Ovary (tissue), 9 donors: ENCODE data around the gene LMAN2L. TPM values are rescaled to one million over a fixed set of nuclear protein-coding genes. Genes with fewer than 3 reads are reported as not detected.
A peak's percentile ranks its signal among the peaks of the same experiment; 100 is the strongest.

Experiments used
- DNase-seq, 5 donors: peaks; one replicate each; pipeline ENCODE4 v3.0.0-alpha.2; 2019 to 2020
- H3K27ac ChIP-seq, 2 donors: fragments of 200-600 bp; one replicate each; pipeline versions ENCODE4 v1.5.1 to v1.8.0; 2019 to 2022
- H3K27me3 ChIP-seq: fragments of 200-600 bp; one replicate; pipeline ENCODE4 v1.8.0; 2022
- H3K36me3 ChIP-seq: fragments of 200-600 bp; sonication (generic); one replicate; pipeline ENCODE4 v1.5.1; 2019
- H3K4me1 ChIP-seq: one replicate; pipeline ENCODE4 v1.8.1; 2013; ENCODE audit warnings: mild to moderate bottlenecking, moderate library complexity; ENCODE audit not compliant: insufficient read depth
- H3K4me3 ChIP-seq: fragments of 200-600 bp; sonication (generic); one replicate; pipeline ENCODE4 v1.5.1; 2017
- H3K9me3 ChIP-seq, 2 donors: fragments of 200-600 bp in 1 of 2; sonication (generic) in 1 of 2; one replicate each; pipeline versions ENCODE4 v1.5.1 to v1.8.1; 2013 to 2019; ENCODE audit warnings: mild to moderate bottlenecking in 1 of 2, moderate library complexity in 1 of 2
- EP300 ChIP-seq: sonication (generic); formaldehyde crosslinking; IDR thresholded peaks from one replicate; pipeline ENCODE4 v1.6.1; 2017; ENCODE audit warnings: antibody characterized with exemption
- POLR2A ChIP-seq: fragments of 450-650 bp; IDR thresholded peaks from one replicate; pipeline ENCODE4 v1.6.1; 2017; ENCODE audit warnings: antibody characterized with exemption, mild to moderate bottlenecking, moderate library complexity
- WGBS, 3 donors: extraction: QIAGEN DNeasy Blood & Tissue Kit in 1 of 3; methylation state at CpG; one replicate each; pipeline versions ENCODE4 v1.1.5 to v1.1.7; 2013 to 2017; 5-methylcytosine and 5-hydroxymethylcytosine counted together
- intact Hi-C, 4 donors: fragments of 100-400 bp; cut with DNase I; formaldehyde crosslinking; loops; one replicate each; pipeline versions ENCODE4 v1.11.0 to v1.15.1; 2022 to 2023
- polyA plus RNA-seq, 2 donors: library from polyadenylated mRNA; stranded (reverse); fragments of 200-250 nt in 1 of 2; fragments of 350-450 nt in 1 of 2; fragmentation: Illumina TruSeq in 1 of 2; extraction: RNeasy Lipid Tissue Mini Kit (QIAGEN cat#74804) in 1 of 2; gene quantifications; one replicate each; pipeline ENCODE4 v1.2.3, GENCODE V29; 2013 to 2014
- total RNA-seq, 7 donors: library from RNA; depleted of rRNA in 2 of 7; stranded (reverse); fragments of >200 nt in 2 of 7; fragmentation: NEBNext Ultra II Directional in 3 of 7; extraction: Animal tissue kit (Norgen Biotek cat#: 25700) in 3 of 7; gene quantifications; one replicate each; pipeline versions ENCODE4 v1.1.0 to v1.2.4, GENCODE V29; 2016 to 2023
- TF ChIP-seq, protein P1 (sequence below), 3 donors: fragments of 450-650 bp in 2 of 3; fragments of 200-600 bp in 1 of 3; IDR thresholded peaks; one replicate each; pipeline versions ENCODE4 v1.5.1 to v1.8.0; 2016 to 2022; ENCODE audit warnings: antibody characterized with exemption in 3 of 3, mild to moderate bottlenecking in 1 of 3
- donor health status: DM: no; HTN: no; CAD: no; lungs with moderate emphysema.
- donor health status: DM: no; HTN: no; CAD: no.
- donor health status: Bipolar disorder and iron deficiency.
- donor health status: DM: yes; HTN: yes; CAD: no.
- donor health status: DM: no; HTN: no; CAD: no.
- donor health status: DM: yes; HTN: yes; CAD: no.

Gene LMAN2L
- total and polyA plus RNA-seq, 9 donors, result 14.8 to 41.6 (median 23.1) TPM

DNA sequence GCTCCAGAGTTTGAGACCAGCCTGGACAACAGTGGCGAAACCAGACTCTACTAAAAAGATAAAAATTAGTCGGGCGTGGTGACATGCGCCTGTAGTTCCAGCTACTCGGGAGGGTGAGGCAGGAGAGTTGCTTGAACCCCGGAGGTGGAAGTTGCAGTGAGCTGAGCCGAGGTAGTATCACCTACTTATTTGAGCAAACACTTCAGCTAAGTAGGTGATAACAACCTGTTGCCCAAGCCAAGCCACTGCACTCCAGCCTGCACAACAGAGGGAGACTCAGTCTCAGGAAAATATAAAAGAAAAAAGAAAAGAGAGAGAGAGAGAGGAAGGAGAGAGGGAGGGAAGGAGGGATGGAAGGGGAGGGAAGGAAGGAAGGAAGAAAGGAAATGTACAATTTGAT, 76.0 kb downstream of the LMAN2L start:
- 85 to 91% (median 90%) methylated on average over 7 of the region's 7 CpGs for WGBS, 3 donors
- Histone ChIP-seq H3K9me3 (no peaks in the 10 kb centered on the region), H3K27ac (no peak overlapping the region), H3K4me3 (no peak overlapping the region), H3K27me3 (no peaks in the 10 kb centered on the region), H3K36me3 (no peaks in the 10 kb centered on the region), H3K4me1 (no peaks in the 10 kb centered on the region)
- TF ChIP-seq POLR2A (no peak), EP300 (no peak)
- TF ChIP-seq, protein P1, sequence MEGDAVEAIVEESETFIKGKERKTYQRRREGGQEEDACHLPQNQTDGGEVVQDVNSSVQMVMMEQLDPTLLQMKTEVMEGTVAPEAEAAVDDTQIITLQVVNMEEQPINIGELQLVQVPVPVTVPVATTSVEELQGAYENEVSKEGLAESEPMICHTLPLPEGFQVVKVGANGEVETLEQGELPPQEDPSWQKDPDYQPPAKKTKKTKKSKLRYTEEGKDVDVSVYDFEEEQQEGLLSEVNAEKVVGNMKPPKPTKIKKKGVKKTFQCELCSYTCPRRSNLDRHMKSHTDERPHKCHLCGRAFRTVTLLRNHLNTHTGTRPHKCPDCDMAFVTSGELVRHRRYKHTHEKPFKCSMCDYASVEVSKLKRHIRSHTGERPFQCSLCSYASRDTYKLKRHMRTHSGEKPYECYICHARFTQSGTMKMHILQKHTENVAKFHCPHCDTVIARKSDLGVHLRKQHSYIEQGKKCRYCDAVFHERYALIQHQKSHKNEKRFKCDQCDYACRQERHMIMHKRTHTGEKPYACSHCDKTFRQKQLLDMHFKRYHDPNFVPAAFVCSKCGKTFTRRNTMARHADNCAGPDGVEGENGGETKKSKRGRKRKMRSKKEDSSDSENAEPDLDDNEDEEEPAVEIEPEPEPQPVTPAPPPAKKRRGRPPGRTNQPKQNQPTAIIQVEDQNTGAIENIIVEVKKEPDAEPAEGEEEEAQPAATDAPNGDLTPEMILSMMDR (IDR thresholded peaks at IDR 0.05), result no peak
- intact Hi-C loops, result no loop called here
- peak in 1 of 5 donors; percentile 9 for DNase-seq

DNA sequence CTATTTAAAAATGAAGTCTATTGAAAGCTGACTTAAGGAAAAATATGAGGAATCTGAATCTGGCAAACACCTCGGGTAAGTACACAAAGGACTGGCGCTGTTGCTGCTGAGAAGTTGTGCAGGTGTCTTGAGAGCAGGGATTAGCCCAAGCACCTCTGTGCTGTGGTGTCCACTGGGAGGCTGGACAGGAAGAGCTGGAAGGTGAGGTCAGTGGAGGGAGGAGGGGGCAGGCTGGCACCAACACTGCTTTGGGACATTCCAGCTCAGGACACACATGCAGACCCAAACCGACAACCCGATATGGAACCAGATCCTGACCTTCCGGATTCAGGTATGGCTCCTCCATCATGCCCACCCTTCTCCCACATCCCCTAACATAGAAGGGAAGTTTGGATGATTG, 76.7 kb downstream of the LMAN2L start:
- H3K9me3 ChIP-seq, result no peaks in the 10 kb centered on the region
- intact Hi-C loops, result no loop called here
- peak in 1 of 5 donors; percentile 4 for DNase-seq
- no peaks in the 10 kb centered on the region for H3K36me3 ChIP-seq
- H3K4me3 ChIP-seq, result no peak overlapping the region
- H3K4me1 ChIP-seq, result no peaks in the 10 kb centered on the region
- TF ChIP-seq EP300 (no peak), POLR2A (no peak)
- TF ChIP-seq, protein P1 (IDR thresholded peaks at IDR 0.05), result no peak
- no peak overlapping the region for H3K27ac ChIP-seq
- no peaks in the 10 kb centered on the region for H3K27me3 ChIP-seq
- WGBS, 3 donors, result 80 to 87% (median 86%) methylated on average over 5 of the region's 5 CpGs

- Histone ChIP-seq H3K9me3 (no peaks in the 10 kb centered on the region), H3K36me3 (no peaks in the 10 kb centered on the region), H3K27ac (no peak overlapping the region), H3K4me1 (no peaks in the 10 kb centered on the region), H3K4me3 (no peak overlapping the region), H3K27me3 (no peaks in the 10 kb centered on the region)
- DNase-seq, result no peak
- intact Hi-C loops, result no loop called here
- no peak for TF ChIP-seq EP300
- TF ChIP-seq POLR2A, result no peak
- WGBS, 3 donors, result 86 to 91% (median 89%) methylated on average over 9 of the region's 9 CpGs
These were observed 77.5 kb downstream of the LMAN2L start for GRCh38 chr2:96662360-96662759.

DNA sequence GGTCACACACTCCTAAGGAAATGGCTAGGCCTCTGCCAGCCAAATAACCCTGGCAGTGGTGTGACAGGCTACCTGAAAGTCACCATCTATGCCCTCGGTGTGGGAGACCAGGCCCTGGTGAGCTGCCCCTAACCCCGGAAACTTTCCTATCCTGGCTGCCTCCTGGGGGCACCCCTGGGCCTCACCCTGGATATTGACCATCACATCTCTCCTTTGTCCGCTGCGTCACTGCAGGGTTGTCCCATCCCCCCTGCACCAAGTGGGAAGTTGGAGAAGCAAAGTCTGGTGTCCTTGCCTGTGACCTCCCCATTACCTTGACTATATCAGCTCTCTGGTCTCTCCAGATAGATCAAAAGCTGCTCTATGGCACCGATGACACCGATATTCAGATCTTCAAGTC, 78.5 kb downstream of the LMAN2L start:
- Histone ChIP-seq H3K4me3 (no peak overlapping the region), H3K27ac (no peak overlapping the region), H3K4me1 (no peaks in the 10 kb centered on the region), H3K9me3 (no peaks in the 10 kb centered on the region), H3K36me3 (no peaks in the 10 kb centered on the region), H3K27me3 (no peaks in the 10 kb centered on the region)
- DNase-seq, result peak in 1 of 5 donors; percentile 15
- intact Hi-C loops, result no loop called here
- WGBS, 3 donors, result 88 to 96% (median 94%) methylated on average over 6 of the region's 6 CpGs
- TF ChIP-seq, protein P1 (IDR thresholded peaks at IDR 0.05), result no peak
- no peak for TF ChIP-seq POLR2A
- no peak for TF ChIP-seq EP300

- intact Hi-C loops, result no loop called here
- H3K4me3 ChIP-seq, result no peak overlapping the region
- no peaks in the 10 kb centered on the region for H3K4me1 ChIP-seq
- H3K36me3 ChIP-seq, result no peaks in the 10 kb centered on the region
- no peaks in the 10 kb centered on the region for H3K9me3 ChIP-seq
- no peak overlapping the region for H3K27ac ChIP-seq
- DNase-seq, result no peak
- H3K27me3 ChIP-seq, result no peaks in the 10 kb centered on the region
- TF ChIP-seq, protein P1 (IDR thresholded peaks at IDR 0.05), result no peak
- no peak for TF ChIP-seq EP300
- TF ChIP-seq POLR2A, result no peak
These were observed 83.3 kb downstream of the LMAN2L start for GRCh38 chr2:96656540-96656939.

Other genes with a start within 250 kb of the LMAN2L start
- not detected for gene NEURL3, start 234.7 kb downstream of the LMAN2L start, total RNA-seq
- under 1 TPM in 1 of 2 donors, not detected in 1; 0.06 TPM for gene NEURL3, start 234.7 kb downstream of the LMAN2L start, polyA plus RNA-seq
- 10 to 100 TPM; 11.7 to 46.1 (median 17.1) TPM for gene ARID5A, start 203.3 kb downstream of the LMAN2L start, total RNA-seq
- gene ARID5A, start 203.3 kb downstream of the LMAN2L start, polyA plus RNA-seq, result 10 to 100 TPM in 1 of 2 donors, 1 to 10 TPM in 1; 1.5 to 24.4 TPM
- 10 to 100 TPM; 34.5 to 55.7 (median 48.4) TPM for gene KANSL3, start 101.8 kb downstream of the LMAN2L start, total RNA-seq
- gene KANSL3, start 101.8 kb downstream of the LMAN2L start, polyA plus RNA-seq, result 10 to 100 TPM; 28.0 to 39.5 TPM
- under 1 TPM; 0.12 to 0.80 (median 0.34) TPM for gene FER1L5, start 97.3 kb downstream of the LMAN2L start, total RNA-seq
- under 1 TPM; 0.08 to 0.23 TPM for gene FER1L5, start 97.3 kb downstream of the LMAN2L start, polyA plus RNA-seq
- gene CNNM4, start 20.8 kb upstream of the LMAN2L start, total RNA-seq, result 1 to 10 TPM; 3.9 to 8.3 (median 7.0) TPM
- gene CNNM4, start 20.8 kb upstream of the LMAN2L start, polyA plus RNA-seq, result 1 to 10 TPM; 2.7 to 7.1 TPM
- 10 to 100 TPM; 13.0 to 23.1 (median 18.6) TPM for gene CNNM3, start 76.2 kb upstream of the LMAN2L start, total RNA-seq
- gene CNNM3, start 76.2 kb upstream of the LMAN2L start, polyA plus RNA-seq, result 10 to 100 TPM; 13.1 to 14.0 TPM
- 10 to 100 TPM in 4 of 7 donors, 1 to 10 TPM in 3; 5.3 to 14.1 (median 11.5) TPM for gene ANKRD23, start 104.0 kb upstream of the LMAN2L start, total RNA-seq
- gene ANKRD23, start 104.0 kb upstream of the LMAN2L start, polyA plus RNA-seq, result 1 to 10 TPM; 1.4 to 6.4 TPM
- 10 to 100 TPM; 10.3 to 14.7 (median 12.7) TPM for gene ANKRD39, start 118.0 kb upstream of the LMAN2L start, total RNA-seq
- 10 to 100 TPM in 1 of 2 donors, 1 to 10 TPM in 1; 2.6 to 14.1 TPM for gene ANKRD39, start 118.0 kb upstream of the LMAN2L start, polyA plus RNA-seq
- 10 to 100 TPM; 29.4 to 59.2 (median 47.2) TPM for gene SEMA4C, start 130.0 kb upstream of the LMAN2L start, total RNA-seq
- 10 to 100 TPM; 17.3 to 46.9 TPM for gene SEMA4C, start 130.0 kb upstream of the LMAN2L start, polyA plus RNA-seq
- 1 to 10 TPM in 3 of 7 donors, under 1 TPM in 2, not detected in 2; 0.40 to 6.5 (median 1.3) TPM for gene FAM178B, start 246.5 kb upstream of the LMAN2L start, total RNA-seq
- under 1 TPM in 1 of 2 donors, not detected in 1; 0.28 TPM for gene FAM178B, start 246.5 kb upstream of the LMAN2L start, polyA plus RNA-seq